Left lung (tissue), 10 donors: ENCODE results near the gene CHRDL1. TPM values are rescaled to one million over a fixed set of nuclear protein-coding genes. Genes with fewer than 3 reads are reported as not detected.

Source experiments
- ATAC-seq: fragments of 200-7000 bp; cut with Tn5 transposase; one replicate; pipeline ENCODE4 v1.9.1; 2020; ENCODE audit warnings: moderate library complexity
- DNase-seq, 4 donors: peaks; one replicate each; pipeline ENCODE4 v3.0.0-alpha.2; 2013 to 2020
- H3K27ac ChIP-seq, 2 donors: fragments of 200-600 bp; sonication (generic) in 1 of 2; one replicate each; pipeline versions ENCODE4 v1.5.0 to v1.8.0; 2020 to 2021
- H3K27me3 ChIP-seq, 2 donors: fragments of 200-600 bp; sonication (generic) in 1 of 2; one replicate each; pipeline versions ENCODE4 v1.5.0 to v1.8.0; 2020 to 2021
- H3K36me3 ChIP-seq, 2 donors: fragments of 200-600 bp; sonication (generic) in 1 of 2; one replicate each; pipeline versions ENCODE4 v1.5.0 to v1.8.0; 2020 to 2021
- H3K4me1 ChIP-seq, 2 donors: fragments of 200-600 bp; one replicate each; pipeline ENCODE4 v1.8.0; 2021
- H3K4me3 ChIP-seq, 2 donors: fragments of 200-600 bp; sonication (generic) in 1 of 2; one replicate each; pipeline versions ENCODE4 v1.5.0 to v1.8.0; 2020 to 2021; ENCODE audit warnings: mild to moderate bottlenecking in 1 of 2
- H3K9me3 ChIP-seq, 2 donors: fragments of 200-600 bp; sonication (generic) in 1 of 2; one replicate each; pipeline versions ENCODE4 v1.5.0 to v1.8.0; 2020 to 2021
- CTCF ChIP-seq, 2 donors: fragments of 200-600 bp; sonication (generic) in 1 of 2; IDR thresholded peaks; one replicate each; pipeline versions ENCODE4 v1.5.0 to v1.8.0; 2021; ENCODE audit warnings: antibody characterized with exemption in 2 of 2
- intact Hi-C, 2 donors: fragments of 100-400 bp; cut with DNase I; formaldehyde crosslinking; loops; one replicate each; pipeline versions ENCODE4 v1.11.2 to v1.14.2; 2022
- polyA plus RNA-seq, 6 donors: library from polyadenylated mRNA; unstranded; fragments of 120-200 nt; gene quantifications; one replicate each; pipeline ENCODE4 v1.2.1, GENCODE V29; 2013; ENCODE audit not compliant: insufficient read length in 6 of 6
- total RNA-seq, 2 donors: library from RNA; stranded (reverse); fragmentation: NEBNext Ultra II Directional; extraction: Animal tissue kit (Norgen Biotek cat#: 25700); gene quantifications; one replicate each; pipeline ENCODE4 v1.2.1, GENCODE V29; 2021
- donor health status: DM: no; HTN: yes; CAD: no.
- donor health status: DM: no; HTN: no; CAD: no.

CHRDL1 gene
- total and polyA plus RNA-seq, 8 donors: 7.9 to 58.5 (median 10.5) TPM

- H3K4me3 ChIP-seq: no peak overlapping the region
- H3K27ac ChIP-seq: no peak overlapping the region
- ATAC-seq (no peak), DNase-seq (no peak)
- intact Hi-C loops: no loop called here
- no peaks in the 10 kb centered on the region for H3K9me3 ChIP-seq
- no peaks in the 10 kb centered on the region for H3K36me3 ChIP-seq
- peaks cover 0 to 4% of the 10 kb centered on the region in 2 donors for H3K27me3 ChIP-seq
- TF ChIP-seq CTCF (IDR thresholded peaks at IDR 0.05): no peak
- no peaks in the 10 kb centered on the region for H3K4me1 ChIP-seq
Observed at GRCh38 chrX:110706446-110706845, 89.2 kb downstream of the CHRDL1 start.

- no peak for TF ChIP-seq CTCF (IDR thresholded peaks at IDR 0.05)
- H3K4me1 ChIP-seq: no peaks in the 10 kb centered on the region
- H3K27me3 ChIP-seq: peaks cover 0 to 9% of the 10 kb centered on the region in 2 donors
- ATAC-seq (peak; percentile 75), DNase-seq (no peak)
- H3K9me3 ChIP-seq: no peaks in the 10 kb centered on the region
- H3K4me3 ChIP-seq: no peak overlapping the region
- H3K36me3 ChIP-seq: no peaks in the 10 kb centered on the region
- no peak overlapping the region for H3K27ac ChIP-seq
- intact Hi-C loops: no loop called here
Observed at GRCh38 chrX:110703641-110704040, 92.0 kb downstream of the CHRDL1 start.

- H3K27me3 ChIP-seq: peaks cover 0 to 9% of the 10 kb centered on the region in 2 donors
- no peak for ATAC-seq
- no peaks in the 10 kb centered on the region for H3K36me3 ChIP-seq
- no peaks in the 10 kb centered on the region for H3K4me1 ChIP-seq
- no peaks in the 10 kb centered on the region for H3K9me3 ChIP-seq
- no peak overlapping the region for H3K4me3 ChIP-seq
- DNase-seq: no peak
- intact Hi-C loops: no loop called here
- no peak overlapping the region for H3K27ac ChIP-seq
- no peak for TF ChIP-seq CTCF (IDR thresholded peaks at IDR 0.05)
Observed at GRCh38 chrX:110699109-110699508, 96.5 kb downstream of the CHRDL1 start.

GRCh38 chrX:110698696-110699095, 96.9 kb downstream of the CHRDL1 start:
- intact Hi-C loops: no loop called here

GRCh38 chrX:110692866-110693265, 102.8 kb downstream of the CHRDL1 start:
- intact Hi-C loops: no loop called here
- Histone ChIP-seq H3K4me3 (no peak overlapping the region), H3K27ac (no peak overlapping the region), H3K9me3 (no peaks in the 10 kb centered on the region), H3K4me1 (no peaks in the 10 kb centered on the region), H3K27me3 (no peaks in the 10 kb centered on the region), H3K36me3 (no peaks in the 10 kb centered on the region)
- ATAC-seq (no peak), DNase-seq (no peak)
- no peak for TF ChIP-seq CTCF (IDR thresholded peaks at IDR 0.05)

More at GRCh38 chrX:110698696-110699095, 96.9 kb downstream of the CHRDL1 start:
- Histone ChIP-seq H3K27ac (no peak overlapping the region), H3K27me3 (peaks cover 0 to 9% of the 10 kb centered on the region in 2 donors), H3K9me3 (no peaks in the 10 kb centered on the region), H3K36me3 (no peaks in the 10 kb centered on the region), H3K4me3 (no peak overlapping the region), H3K4me1 (no peaks in the 10 kb centered on the region)
- DNase-seq: no peak
- TF ChIP-seq CTCF (IDR thresholded peaks at IDR 0.05): no peak
- no peak for ATAC-seq
